PC-3 (cell line): ENCODE results near the gene HOXA10.

ENCODE experiments used
- CTCF ChIP-seq: fragments of 300-600 bp; sonication (generic); conservative IDR thresholded peaks from 2 replicates; pipeline ENCODE4 v1.5.1; 2017; ENCODE audit warnings: antibody characterized with exemption, low read depth, mild to moderate bottlenecking, low read length
- EZH2phosphoT487 ChIP-seq: fragments of 300-600 bp; sonication (generic); IDR thresholded peaks from 2 replicates; pipeline ENCODE4 v1.6.1; 2018; ENCODE audit warnings: mild to moderate bottlenecking, antibody characterized with exemption, low read length, borderline replicate concordance

GRCh38 chr7:27166531-27167505, 7.3 kb downstream of the HOXA10 start:
- TF ChIP-seq CTCF (no peak), EZH2phosphoT487 (no peak)
